Effector memory CD4-positive, alpha-beta T cell (primary cell): ENCODE data around the gene EDC4.

Experiments
- DNase-seq, 3 donors: peaks; one replicate each; pipeline ENCODE4 v3.0.0-alpha.2; 2020
- H3K27ac ChIP-seq: 2 replicates; pipeline ENCODE4 v1.7.0; 2013; ENCODE audit warnings: mild to moderate bottlenecking, low read length, moderate library complexity; ENCODE audit not compliant: insufficient read depth, poor library complexity, severe bottlenecking
- H3K27me3 ChIP-seq: replicated peaks from 2 replicates; pipeline ENCODE4 v1.7.0; 2013; ENCODE audit warnings: mild to moderate bottlenecking, low read length; ENCODE audit not compliant: insufficient read depth, control insufficient read depth, poor library complexity, severe bottlenecking
- H3K36me3 ChIP-seq: 2 replicates; pipeline ENCODE4 v1.7.0; 2013; ENCODE audit warnings: mild to moderate bottlenecking, low read length, moderate library complexity; ENCODE audit not compliant: control insufficient read depth, insufficient read depth
- H3K4me1 ChIP-seq: 2 replicates; pipeline ENCODE4 v1.7.0; 2013; ENCODE audit warnings: low read length, mild to moderate bottlenecking; ENCODE audit not compliant: control insufficient read depth, insufficient read depth, poor library complexity, severe bottlenecking
- H3K4me3 ChIP-seq: 2 replicates; pipeline ENCODE4 v1.7.0; 2013; ENCODE audit warnings: low read length, low read depth, mild to moderate bottlenecking; ENCODE audit not compliant: insufficient read depth, poor library complexity, severe bottlenecking
- H3K9me3 ChIP-seq: 2 replicates; pipeline ENCODE4 v1.7.0; 2013; ENCODE audit warnings: mild to moderate bottlenecking, low read length, moderate library complexity; ENCODE audit not compliant: control insufficient read depth

The EDC4 gene

DNA sequence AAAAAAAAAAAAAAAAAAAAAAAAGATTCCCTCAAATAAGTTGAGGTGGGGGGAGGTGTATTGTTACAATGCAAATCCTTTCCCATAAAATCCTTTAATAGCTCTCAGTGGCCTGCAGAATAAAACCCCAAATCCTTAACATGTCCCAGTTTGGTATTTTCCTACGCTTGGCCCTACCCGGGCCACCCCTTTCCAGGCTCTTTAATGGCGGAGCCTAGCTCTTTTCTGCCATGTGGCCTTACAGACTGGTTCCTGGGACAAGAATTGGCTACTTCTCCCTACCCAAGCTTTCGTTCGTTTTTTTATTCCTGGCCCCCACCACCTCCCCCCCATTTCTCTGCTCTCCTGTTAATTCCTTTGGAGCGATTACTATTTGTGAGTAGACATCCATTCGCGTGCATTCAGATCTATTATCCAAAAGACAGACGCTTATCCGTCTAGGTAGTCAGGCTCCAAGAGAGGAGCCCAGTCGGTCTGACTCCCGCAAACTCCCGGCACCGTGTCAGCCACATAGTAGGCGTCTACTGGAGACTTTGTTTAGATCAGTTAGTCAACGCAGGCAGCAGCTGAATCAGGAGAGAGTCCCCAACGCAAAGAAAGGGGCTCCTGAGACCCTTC lies 31.5 kb upstream of the EDC4 start:
- no peaks in the 10 kb centered on the region for H3K27me3 ChIP-seq
- peak overlapping the region; percentile 95 for H3K27ac ChIP-seq
- H3K4me1 ChIP-seq, result peaks cover 38% of the 10 kb centered on the region
- no peak for DNase-seq
- no peaks in the 10 kb centered on the region for H3K9me3 ChIP-seq
- H3K36me3 ChIP-seq, result no peaks in the 10 kb centered on the region
- H3K4me3 ChIP-seq, result peak overlapping the region; percentile 86

DNA sequence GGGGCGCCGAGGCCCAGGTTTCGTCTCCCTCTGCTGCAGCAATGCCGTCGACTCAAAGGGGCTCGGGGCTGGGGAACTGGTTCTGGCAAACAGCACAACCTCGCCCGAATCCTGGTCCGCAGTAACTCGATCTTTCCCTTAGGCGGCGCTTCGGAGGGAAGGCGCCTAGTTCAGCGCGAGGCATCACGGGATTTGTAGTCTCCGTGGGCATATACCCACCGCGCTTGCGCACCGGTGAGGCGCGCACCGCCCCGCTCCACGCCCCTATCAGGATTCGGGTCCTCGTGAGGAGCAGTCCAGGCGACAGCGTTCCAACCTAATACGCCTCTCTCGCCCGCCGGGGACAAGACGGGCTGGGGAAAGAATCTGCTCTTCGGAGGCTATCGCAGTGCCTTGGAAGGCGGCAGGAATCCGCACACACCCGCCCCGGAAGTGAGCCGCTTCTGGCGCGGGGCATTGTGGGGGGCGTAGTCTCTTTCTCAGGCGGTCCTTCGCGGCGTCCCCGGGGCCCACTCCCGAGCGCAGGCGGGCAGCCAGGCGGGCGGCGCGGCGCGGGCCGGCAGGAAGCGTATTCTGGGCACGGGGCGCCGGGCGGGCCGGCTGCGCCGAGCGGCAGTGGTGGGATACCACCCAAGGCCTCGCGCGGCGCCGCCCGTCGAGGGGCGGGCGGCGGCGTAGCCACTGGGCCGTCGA lies 30.9 kb upstream of the EDC4 start, which contains the start of gene THAP11:
TSS of gene THAP11 (plus strand) at position 505 of the 693 bp plus-strand sequence. CDS start 235 bp downstream, outside the sequence.
- H3K27me3 ChIP-seq, result no peaks in the 10 kb centered on the region
- DNase-seq, result peak; percentile 84 to 89 (median 88)
- H3K4me1 ChIP-seq, result peaks cover 39% of the 10 kb centered on the region
- H3K27ac ChIP-seq, result peak within 1 kb of the TSS; percentile 95
- no peaks in the 10 kb centered on the region for H3K9me3 ChIP-seq
- H3K4me3 ChIP-seq, result peak within 1 kb of the TSS; percentile 86
- no peaks in the 10 kb centered on the region for H3K36me3 ChIP-seq

DNA sequence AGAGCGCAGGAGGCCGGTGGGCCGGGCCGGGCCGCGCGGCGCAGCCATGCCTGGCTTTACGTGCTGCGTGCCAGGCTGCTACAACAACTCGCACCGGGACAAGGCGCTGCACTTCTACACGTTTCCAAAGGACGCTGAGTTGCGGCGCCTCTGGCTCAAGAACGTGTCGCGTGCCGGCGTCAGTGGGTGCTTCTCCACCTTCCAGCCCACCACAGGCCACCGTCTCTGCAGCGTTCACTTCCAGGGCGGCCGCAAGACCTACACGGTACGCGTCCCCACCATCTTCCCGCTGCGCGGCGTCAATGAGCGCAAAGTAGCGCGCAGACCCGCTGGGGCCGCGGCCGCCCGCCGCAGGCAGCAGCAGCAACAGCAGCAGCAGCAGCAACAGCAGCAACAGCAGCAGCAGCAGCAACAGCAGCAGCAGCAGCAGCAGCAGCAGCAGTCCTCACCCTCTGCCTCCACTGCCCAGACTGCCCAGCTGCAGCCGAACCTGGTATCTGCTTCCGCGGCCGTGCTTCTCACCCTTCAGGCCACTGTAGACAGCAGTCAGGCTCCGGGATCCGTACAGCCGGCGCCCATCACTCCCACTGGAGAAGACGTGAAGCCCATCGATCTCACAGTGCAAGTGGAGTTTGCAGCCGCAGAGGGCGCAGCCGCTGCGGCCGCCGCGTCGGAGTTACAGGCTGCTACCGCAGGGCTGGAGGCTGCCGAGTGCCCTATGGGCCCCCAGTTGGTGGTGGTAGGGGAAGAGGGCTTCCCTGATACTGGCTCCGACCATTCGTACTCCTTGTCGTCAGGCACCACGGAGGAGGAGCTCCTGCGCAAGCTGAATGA lies 30.1 kb upstream of the EDC4 start:
- Histone ChIP-seq H3K4me3 (peak overlapping the region; percentile 86), H3K36me3 (no peaks in the 10 kb centered on the region)
- DNase-seq, result peak; percentile 37 to 66 (median 56)

DNA sequence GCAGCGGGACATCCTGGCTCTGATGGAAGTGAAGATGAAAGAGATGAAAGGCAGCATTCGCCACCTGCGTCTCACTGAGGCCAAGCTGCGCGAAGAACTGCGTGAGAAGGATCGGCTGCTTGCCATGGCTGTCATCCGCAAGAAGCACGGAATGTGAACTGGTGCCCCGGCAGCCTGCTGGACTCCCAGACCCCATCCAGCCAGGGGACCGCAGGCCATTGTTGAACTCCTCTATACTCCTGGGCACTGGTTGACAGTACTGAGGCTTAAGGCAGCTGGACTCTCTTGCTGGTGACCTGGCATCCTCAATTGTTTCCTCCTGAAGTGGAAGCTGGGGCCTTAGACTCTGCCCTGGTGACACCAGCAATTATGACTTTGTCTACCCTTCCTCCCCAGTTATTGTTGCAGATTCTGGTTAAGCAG lies 29.5 kb upstream of the EDC4 start:
- Histone ChIP-seq H3K27me3 (no peaks in the 10 kb centered on the region), H3K4me3 (peak overlapping the region; percentile 86), H3K4me1 (peaks cover 48% of the 10 kb centered on the region), H3K9me3 (no peaks in the 10 kb centered on the region), H3K36me3 (no peaks in the 10 kb centered on the region), H3K27ac (peak overlapping the region; percentile 95)
- DNase-seq, result no peak

More for the DNA sequence above, 30.1 kb upstream of the EDC4 start:
- Histone ChIP-seq H3K27me3 (no peaks in the 10 kb centered on the region), H3K9me3 (no peaks in the 10 kb centered on the region), H3K4me1 (peaks cover 45% of the 10 kb centered on the region), H3K27ac (peak overlapping the region; percentile 95)

GRCh38 chr16:67844497-67844896 lies 28.4 kb upstream of the EDC4 start:
- peak overlapping the region; percentile 95 for H3K27ac ChIP-seq
- no peaks in the 10 kb centered on the region for H3K36me3 ChIP-seq
- peaks cover 48% of the 10 kb centered on the region for H3K4me1 ChIP-seq
- no peaks in the 10 kb centered on the region for H3K27me3 ChIP-seq
- no peak for DNase-seq
- no peak overlapping the region for H3K4me3 ChIP-seq
- H3K9me3 ChIP-seq, result no peaks in the 10 kb centered on the region

- H3K4me3 ChIP-seq, result peak overlapping the region; percentile 90
- H3K36me3 ChIP-seq, result no peaks in the 10 kb centered on the region
- no peak for DNase-seq
- H3K4me1 ChIP-seq, result peaks cover 48% of the 10 kb centered on the region
- no peaks in the 10 kb centered on the region for H3K27me3 ChIP-seq
- H3K27ac ChIP-seq, result peak overlapping the region; percentile 89
- H3K9me3 ChIP-seq, result no peaks in the 10 kb centered on the region
Measured at GRCh38 chr16:67845291-67846062, 27.4 kb upstream of the EDC4 start.

- Histone ChIP-seq H3K4me1 (peaks cover 48% of the 10 kb centered on the region), H3K27ac (peak overlapping the region; percentile 89), H3K9me3 (no peaks in the 10 kb centered on the region), H3K4me3 (peak overlapping the region; percentile 90), H3K27me3 (no peaks in the 10 kb centered on the region), H3K36me3 (no peaks in the 10 kb centered on the region)
- DNase-seq, result no peak
Measured at GRCh38 chr16:67846063-67846319, 26.9 kb upstream of the EDC4 start.

- peak; percentile 91 to 93 (median 91) for DNase-seq
- Histone ChIP-seq H3K36me3 (no peaks in the 10 kb centered on the region), H3K4me3 (peak within 1 kb of the TSS; percentile 90), H3K4me1 (peaks cover 44% of the 10 kb centered on the region), H3K27me3 (no peaks in the 10 kb centered on the region), H3K27ac (peak within 1 kb of the TSS; percentile 89), H3K9me3 (no peaks in the 10 kb centered on the region)
Measured at GRCh38 chr16:67846320-67847063, 26.4 kb upstream of the EDC4 start, which contains the start of gene NUTF2. TSS of gene NUTF2 (plus strand) at chr16:67846933. CDS start at chr16:67865131, 18,198 bp downstream.
